Epidermal melanocyte (primary cell): ENCODE results near the gene ADAMTS12.

Experiments used
- DNase-seq: peaks from one replicate; pipeline ENCODE4 v3.0.0; 2011; ENCODE audit warnings: low spot score; ENCODE audit not compliant: insufficient read length

The ADAMTS12 gene

DNA sequence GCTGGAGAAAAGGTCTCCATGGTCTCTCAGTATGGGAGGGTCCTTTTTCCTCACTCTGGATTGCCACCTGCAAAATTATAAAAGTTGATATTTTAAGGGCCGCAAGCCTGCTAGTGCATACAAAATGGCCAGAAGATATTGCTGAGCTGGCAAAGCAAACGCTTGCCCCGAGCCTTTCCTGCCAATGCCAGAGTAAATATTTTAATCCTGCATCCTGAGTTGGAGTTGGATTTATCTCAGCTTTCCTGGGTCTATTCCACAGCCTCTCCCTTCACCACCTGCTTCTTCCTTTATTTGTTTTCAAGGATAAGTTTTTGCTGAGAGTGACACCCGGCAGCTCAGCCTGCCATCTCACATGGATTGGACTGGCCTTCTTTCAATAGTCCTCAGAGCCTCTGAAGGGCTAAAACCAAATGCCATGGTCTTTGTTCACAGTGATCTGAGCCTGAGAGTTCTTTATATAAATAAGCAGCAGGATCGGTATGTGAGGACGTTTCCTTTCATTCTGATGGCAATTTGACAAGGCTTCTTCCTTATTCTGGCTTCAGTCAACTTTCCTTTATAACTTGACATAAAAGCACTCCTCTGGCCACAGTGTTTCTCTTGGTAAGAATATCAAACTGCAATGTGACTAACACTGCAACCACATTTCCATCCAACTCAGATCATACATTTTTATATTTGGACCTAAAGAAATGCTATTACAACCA, 170.1 kb downstream of the ADAMTS12 start:
- DNase-seq, result no peak

DNA sequence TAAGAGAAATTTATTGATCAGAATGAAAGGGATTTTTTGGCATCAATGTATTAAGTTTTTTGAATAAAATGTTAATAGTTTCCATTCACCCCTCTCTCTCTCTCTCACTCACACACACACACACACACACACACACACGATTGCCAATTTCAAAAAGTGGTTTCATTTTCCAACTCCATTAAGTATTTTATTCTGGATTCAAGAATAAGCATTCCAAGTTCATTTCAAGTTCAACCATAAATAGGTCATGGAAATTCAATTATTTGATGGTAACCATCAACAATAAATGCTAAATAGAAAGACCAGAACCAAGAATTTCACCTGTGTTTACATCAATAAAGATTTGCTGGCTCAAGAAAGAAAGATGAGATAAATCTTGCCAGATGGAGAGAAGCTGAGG, 171.6 kb downstream of the ADAMTS12 start:
- no peak for DNase-seq

DNA sequence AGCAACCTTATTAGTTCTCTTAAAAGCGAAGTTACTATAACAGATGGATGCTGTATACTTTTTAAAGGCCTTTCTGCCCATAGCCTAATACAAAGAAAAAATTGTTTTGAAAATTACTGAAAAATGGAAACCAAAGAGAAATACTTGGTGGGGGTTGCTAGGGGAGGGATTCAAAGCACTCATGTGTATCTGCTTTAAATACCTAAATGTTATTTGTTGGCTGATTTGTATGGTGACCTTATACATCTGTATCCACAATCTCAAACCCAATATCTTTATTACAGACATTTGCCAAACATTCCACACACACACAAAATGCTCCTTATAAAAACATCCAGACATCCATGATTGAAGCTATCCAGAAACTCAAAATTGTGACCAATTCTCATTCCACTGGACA, 172.0 kb downstream of the ADAMTS12 start:
- DNase-seq, result no peak

DNA sequence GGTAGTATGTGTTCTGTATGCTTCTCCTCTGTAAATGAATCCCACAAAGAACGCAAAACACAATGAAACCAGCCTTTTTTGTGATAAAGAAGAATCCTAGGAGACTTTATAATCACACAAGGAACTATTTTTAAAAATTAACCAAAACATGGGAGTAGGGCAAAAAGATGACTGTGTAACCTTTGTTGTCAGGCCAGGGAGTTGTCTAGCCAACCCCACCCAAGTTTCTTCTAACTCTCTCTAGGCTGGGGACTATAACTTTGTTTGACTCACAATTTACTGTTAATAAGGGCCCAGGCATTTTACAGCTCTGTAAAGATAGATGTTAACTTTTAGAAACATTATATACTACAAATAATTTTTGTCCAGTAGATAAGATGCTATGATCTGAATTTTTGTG, 176.1 kb downstream of the ADAMTS12 start:
- DNase-seq, result no peak

DNA sequence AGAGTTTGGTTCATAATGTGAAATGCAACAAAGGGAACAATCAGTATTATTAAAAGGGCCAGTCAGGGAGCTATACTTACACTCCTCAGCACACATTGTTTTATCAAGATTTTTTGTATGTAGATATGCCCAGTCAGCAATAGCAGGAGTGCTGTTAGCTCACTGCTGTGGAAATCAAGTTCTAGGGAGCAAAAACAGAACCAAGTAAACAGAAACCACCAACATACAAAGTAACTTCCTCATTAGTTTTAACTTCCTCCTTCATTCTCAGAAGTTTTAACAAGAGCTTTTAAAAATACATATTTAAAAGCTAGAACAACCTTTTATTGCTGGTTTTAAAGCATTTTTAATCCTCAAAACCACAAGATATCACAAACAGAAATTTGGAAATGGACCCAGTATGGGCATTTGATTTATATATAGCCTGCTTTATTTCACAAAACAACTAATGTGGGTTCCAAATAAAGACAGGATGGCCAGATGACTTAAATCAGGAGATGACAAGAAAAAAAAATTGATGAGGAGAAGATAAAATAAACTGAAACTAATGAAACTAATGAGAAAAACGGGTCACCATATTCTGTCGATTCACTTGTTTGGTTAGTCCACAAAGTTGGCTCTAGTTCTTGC, 178.5 kb downstream of the ADAMTS12 start:
- DNase-seq, result no peak

DNA sequence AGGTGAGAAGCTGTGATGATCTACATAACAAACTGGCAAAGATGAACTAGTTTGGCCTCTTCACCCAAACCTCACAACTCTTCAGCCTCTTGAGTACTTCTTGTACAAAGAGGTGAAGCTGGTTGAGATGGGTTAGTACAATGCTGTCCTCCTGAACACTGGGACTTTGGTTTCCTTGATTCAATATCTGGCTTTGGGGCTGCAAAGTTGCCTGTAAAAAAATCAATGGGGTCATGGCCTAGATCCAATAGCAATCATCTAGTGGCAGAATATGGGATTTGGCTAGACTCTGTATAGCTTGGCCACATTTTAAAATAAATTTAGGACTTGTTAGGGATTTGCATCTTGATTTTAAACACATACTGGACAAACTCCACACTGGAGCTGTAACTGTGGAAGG, 179.1 kb downstream of the ADAMTS12 start:
- no peak for DNase-seq

DNA sequence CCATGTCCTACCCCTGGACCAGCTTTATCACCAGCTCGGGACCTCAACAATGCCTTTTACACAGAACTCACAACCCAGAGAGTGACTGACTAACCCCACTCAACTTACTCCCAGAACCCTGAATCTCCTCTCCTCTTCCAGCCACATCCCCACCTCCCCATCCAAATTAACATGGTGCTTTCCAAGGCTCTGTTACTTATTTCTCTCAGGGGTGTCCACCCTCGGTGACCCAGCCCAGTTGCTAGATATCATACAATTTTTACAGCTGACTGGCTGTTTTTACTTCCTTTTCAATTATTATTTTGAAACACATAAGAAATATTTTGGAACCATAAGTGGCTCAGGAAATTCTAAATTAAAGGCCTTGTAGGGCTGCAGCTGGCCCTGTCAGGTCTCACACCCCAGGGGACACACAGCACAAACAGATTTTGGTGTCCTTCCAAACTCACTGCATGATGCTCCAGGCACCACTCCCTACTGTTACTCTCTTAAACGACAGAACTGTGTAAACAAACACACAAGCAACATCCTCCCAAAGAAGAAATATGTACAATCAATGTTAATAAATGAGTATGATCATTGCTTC, 180.6 kb downstream of the ADAMTS12 start:
- no peak for DNase-seq

DNA sequence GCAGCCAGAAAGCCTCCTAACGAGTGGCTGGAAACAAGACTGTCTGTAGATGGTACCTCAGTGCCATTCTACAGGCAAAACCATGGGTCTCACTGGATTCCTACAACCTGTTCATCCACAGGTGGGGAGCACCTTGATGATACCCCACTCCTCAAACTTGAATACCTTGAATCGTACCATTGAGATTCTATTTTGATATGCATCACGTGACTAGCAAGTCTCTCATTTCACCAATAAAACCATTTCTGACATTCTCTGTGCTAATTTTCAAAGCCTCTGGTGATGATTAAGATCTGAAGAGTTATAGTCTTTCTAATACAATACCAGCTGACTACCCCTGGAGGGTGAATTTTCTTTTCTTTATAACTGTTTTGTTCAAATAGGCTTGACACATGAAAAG, 188.9 kb downstream of the ADAMTS12 start:
- DNase-seq, result no peak

DNA sequence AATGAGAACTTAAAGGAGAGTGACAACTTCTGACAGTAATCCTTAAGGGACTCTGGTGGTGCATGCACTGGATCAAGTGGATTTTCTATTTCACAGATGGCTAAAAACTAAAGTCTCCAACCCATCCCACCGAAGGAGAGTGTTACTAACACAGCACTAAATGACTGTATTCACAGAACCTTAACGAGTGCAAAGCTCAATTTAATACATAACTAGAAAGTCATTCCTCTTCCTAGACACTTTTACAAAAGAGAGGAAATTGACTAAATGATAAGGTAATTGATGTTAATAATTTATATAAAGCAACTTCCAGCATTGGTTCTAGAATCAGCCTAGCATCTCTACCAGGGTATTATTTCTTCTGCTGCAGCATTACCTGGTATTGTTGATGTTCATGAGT, 189.8 kb downstream of the ADAMTS12 start:
- no peak for DNase-seq

DNA sequence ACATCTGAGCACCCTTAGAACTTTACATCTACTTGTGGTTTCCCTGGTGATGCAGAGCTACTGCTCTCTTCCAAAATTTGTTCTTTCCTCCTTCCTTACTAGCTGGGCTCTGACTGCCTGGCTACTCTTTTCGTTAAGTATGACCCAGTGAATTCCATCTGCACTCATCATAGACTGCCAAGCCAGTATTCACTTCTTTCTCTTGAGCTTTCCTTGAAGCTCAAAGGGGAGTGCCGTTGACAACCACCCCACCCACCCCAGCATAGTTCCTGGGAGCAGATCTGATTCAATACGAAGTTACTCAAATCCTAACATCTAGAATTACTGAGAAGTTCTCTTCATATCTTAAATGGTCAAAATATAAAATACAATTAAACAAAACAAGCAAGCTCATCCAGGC, 190.5 kb downstream of the ADAMTS12 start:
- DNase-seq, result no peak

DNA sequence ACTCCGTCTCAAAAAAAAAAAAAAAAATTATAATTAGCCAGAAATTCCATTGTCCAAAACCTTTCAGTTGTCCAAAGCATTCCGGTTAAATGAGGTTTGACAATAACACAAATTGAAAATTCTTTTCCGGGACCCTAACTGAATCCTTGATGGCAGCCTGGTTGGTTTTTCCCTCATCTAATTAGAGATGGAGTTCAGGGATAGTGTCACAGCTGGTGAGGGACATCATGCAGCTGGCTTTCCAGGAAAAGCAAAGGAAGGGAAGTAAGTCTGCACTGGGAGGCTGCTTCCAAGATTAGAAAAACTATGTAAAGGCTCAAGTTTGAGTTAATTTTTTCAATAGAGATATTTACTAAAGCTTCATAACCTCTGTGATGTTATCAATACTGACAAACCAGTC, 195.4 kb downstream of the ADAMTS12 start:
- DNase-seq, result no peak

DNA sequence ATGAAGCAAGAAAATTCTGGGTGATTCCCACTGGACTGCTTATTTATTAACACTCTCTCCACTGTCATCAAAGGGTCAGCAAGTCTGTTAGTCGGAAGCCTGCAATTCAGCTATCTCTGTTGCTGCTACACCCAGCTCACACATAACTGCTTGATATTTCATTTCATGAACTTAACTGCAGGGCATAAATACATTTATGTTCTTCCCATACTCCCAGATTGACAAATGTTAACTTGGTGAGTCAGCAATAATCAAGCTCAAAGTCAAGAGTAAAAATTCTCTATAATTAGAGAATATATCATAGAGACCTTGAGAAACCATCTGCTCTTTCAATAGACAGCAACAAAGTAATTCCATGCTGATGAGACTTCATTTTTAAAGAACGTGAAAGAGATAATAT, 198.8 kb downstream of the ADAMTS12 start:
- DNase-seq, result no peak

DNA sequence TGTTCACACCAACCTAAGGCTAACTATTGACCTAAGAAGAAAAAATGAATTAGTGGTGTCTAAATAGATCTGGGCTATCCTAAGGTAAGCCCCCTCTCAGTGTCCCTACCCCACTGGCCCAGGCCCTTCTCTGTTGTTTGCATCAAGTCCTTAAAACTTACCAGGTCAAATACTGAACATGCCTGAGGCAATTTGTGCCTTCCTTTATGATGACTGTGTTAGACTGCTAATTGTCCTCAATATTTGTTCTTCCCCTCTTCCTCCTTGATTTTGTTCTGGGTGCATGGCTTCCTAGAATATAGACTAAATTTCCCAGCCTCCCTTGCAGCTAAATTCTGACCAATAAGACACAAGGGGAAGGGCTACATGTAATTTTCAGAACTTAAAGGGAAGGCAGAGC, 199.9 kb downstream of the ADAMTS12 start:
- no peak for DNase-seq

DNA sequence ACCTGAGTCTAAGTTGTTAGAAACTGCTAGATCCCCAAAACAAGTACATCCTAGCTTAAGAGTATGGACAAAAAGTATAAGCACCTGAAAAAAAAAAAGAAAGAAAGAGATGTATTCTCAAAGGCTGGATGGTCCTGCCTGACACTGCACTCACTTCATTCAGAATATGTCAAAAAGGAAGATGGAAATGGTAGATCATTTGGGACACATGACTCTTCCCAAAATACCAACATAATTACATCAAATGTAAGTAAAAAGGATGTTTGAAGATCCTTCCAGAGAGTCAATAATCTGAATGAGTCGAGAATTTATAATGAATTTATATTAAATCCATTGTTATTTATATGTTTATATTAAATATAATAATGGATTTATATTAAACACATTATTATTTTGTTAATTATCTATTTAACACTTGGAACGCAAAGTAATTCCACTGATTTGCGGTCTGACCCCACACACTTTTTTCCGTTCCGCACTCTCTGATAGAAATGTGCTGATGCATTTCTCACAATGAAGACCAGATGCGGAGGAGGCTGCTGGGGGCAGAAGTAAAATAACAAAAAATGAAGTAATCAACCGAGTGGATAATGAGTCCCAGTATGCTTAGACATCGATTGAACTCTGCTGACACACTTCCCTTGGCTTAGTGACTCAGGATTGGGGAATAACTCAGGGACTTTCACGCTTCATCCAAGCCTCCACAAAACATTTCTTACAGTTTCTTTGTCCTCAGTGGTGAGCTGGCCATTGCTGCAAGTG, 201.2 kb downstream of the ADAMTS12 start:
- peak; percentile 33 for DNase-seq

DNA sequence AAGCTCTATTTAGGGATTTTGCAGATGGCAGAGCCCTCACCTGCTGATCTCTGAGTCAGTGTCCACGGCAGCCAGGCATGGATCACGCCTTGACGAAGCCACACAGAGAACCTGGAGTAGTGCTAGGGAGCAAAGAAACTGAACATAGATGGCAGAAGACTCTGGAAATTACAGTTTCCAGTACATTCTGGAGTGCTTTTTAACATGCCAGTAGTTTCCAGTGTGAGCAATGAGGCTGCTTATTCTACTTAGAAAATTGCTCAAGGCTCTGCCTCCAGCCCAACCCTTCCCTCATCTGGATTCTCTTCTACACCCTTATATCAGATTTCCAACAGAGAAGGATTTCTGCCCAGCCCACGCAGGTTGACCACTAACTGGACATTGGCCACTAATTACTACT, 203.3 kb downstream of the ADAMTS12 start:
- DNase-seq, result no peak

DNA sequence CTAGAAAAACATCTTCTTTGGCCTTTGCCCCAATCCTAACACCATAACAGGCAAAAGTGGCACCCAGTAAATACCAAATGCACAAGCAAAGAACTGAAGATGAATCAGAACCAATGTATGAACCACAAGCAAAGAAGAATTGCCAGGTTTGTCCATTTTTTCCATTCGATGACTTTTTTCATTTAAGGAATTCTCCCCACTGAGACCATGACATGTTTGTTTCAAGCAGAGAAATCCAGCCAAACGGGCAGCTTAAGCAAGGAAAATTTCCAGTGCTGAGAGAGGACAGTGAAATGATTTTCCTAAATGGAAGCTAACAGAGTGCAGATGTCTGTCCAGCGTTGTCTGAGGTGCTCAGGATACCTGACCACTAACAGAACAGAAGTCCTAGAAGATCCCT, 203.7 kb downstream of the ADAMTS12 start:
- no peak for DNase-seq

DNA sequence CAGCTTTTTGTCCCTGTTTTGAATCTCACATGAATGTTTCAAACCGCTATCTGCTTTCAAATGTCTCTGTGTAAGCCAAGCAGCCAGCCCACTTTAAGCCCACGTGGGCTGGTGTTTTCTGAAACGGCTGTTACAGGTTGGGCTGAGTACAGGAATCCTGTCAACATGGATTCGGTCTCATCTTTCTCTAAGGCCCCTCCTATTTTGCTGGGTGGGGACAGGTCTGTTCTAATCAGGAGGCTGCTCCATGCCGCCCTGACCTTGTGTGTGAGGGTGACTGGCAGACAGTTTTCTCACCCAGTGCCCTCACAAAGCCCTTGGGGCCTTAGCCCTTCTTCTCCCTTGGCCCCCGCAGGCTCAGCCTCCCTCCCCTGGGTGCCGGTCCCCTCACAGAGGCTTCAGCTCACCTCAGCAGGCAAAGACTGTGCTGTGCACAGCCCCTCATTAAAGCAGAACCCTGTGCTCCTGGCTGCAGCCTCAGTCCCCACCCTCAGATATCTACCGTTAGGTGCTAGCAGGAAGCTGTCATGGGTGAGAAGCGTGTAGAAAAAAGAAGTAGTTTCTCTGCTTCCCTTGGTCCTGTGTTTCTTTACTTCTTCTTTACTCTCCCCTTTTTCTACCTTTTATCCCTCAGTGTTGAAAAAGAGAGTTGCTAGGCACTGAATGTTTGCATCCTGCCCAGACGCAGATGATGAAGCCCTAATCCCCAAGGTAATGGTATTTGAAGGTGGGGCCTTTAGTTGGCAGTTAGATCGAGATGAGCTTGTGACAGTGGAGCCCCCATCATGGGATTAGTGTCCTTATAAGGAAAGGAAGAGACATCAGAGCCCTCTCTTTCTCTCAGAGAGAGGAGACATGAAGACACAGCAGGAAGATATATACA, 205.7 kb downstream of the ADAMTS12 start:
- DNase-seq, result no peak

DNA sequence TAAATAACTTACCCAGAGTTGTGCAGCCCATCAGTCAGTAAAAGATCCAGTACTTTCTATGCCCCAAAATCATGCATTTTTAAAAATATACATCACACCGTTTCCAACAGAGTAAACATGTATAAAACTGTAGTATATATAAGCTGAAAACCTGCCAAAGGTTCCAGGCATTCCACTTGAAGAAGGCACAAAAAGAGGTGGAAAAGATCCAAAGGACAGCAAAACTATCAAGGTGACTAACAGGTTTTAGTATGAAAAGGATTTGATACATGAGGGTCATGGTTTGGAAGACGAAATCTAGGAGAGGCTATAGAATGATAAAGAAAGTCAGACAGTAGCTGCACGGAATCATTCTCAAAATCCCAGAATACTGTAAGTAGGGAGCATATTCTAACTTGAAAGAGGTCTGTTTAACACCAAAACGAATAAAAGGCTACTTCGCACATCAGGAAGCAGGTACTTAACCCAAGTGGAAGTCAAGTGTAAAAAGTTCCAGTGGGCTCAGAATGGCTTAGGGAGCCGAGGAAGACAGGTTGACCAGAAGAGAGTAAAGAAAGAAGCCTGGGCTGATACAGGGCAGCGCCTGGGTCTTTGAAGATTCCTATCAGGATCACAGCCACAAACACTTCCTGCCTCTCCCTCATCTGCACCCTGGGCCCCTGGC, 207.2 kb downstream of the ADAMTS12 start:
- DNase-seq, result no peak

DNA sequence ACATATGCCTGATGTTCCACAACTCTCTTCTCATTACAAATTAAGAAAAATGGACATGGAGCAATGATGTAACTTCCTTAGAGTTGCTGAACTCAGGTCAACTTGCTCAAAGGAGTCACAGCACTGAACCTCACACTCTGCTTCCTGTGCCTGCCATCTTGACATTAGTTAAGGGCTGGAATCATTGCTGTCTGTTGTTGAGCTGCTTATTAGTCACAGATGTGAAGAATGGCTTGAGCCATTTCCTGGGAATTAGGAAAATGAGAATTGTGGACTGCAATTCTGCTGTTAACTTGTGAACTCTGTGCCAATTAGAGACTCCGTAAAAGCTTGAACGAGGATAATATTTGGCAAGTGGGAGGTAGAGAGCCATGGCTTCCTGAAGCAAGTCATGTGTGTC, 212.0 kb downstream of the ADAMTS12 start:
- no peak for DNase-seq

DNA sequence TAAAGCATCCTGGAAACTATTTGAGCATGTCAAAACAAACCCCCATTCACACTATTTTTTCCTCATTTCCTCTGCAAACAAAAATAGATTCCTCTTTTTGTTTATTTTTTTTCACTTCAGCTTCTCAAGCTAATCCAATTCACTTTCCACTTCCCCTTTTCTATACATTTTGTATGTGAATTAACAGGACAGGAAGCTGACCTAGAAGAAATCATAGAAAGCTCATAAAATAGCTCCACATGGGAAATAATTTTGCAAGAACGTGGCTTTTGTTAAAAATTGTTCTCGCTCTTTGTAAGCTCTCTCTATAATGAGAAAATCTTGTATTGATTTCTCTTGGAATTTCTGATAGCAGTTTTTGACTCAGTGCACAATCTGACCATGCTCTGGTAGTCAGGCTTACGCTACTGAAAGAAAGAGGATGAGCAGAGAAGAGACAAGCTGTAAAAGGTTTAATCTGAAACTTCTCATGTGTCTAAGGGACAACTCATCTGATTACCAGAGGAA, 215.8 kb downstream of the ADAMTS12 start:
- DNase-seq, result no peak
